HepG2 (cell line): Measurements from ENCODE around the gene INSRR. TPM values are rescaled to one million over a fixed set of nuclear protein-coding genes. Genes with fewer than 3 reads are reported as not detected.

Source experiments
- HDAC6 ChIP-seq: fragments of 200-600 bp; sonication (generic); IDR thresholded peaks from 2 replicates; pipeline ENCODE4 v1.7.0; 2017; ENCODE audit warnings: mild to moderate bottlenecking, antibody characterized with exemption, low read length, low read depth
- MAZ ChIP-seq, 2 experiments: sonication (generic) in 1 of 2; formaldehyde crosslinking in 1 of 2; IDR thresholded peaks; 2 replicates each; pipeline versions ENCODE4 v1.5.0 to v1.6.1; 2012 to 2020; ENCODE audit warnings: low read depth in 2 of 2, mild to moderate bottlenecking in 2 of 2, borderline replicate concordance in 1 of 2, improper control_type of control experiment in 1 of 2, low read length in 1 of 2, missing genetic modification reagents in 1 of 2, moderate library complexity in 1 of 2
- RARA ChIP-seq: IDR thresholded peaks from 2 replicates; pipeline ENCODE4 v1.6.1; 2016; ENCODE audit warnings: missing genetic modification reagents, missing compliant biosample characterization
- TCF7 ChIP-seq: sonication (generic); IDR thresholded peaks from 2 replicates; pipeline ENCODE4 v1.6.1; 2016; ENCODE audit warnings: antibody characterized with exemption, low read depth
- ZNF570 ChIP-seq: sonication (generic); formaldehyde crosslinking; IDR thresholded peaks from 2 replicates; pipeline ENCODE4 v1.4.0; 2020; ENCODE audit warnings: mild to moderate bottlenecking, missing genetic modification reagents, borderline replicate concordance
- ZNF7 ChIP-seq: IDR thresholded peaks from 2 replicates; pipeline ENCODE4 v1.6.1; 2016; ENCODE audit warnings: missing biosample characterization, missing genetic modification reagents
- polyA plus RNA-seq, 8 experiments: library from polyadenylated mRNA; depleted of rRNA in 3 of 8; stranded (reverse) in 7 of 8; unstranded in 1 of 8; fragments of >200 nt; fragmentation: Illumina TruSeq in 4 of 8; extraction: Trizol in 4 of 8; gene quantifications; 2 replicates each; pipeline versions ENCODE4 v1.2.1 to v1.2.3, GENCODE V29; 2011 to 2016; ENCODE audit warnings: low read depth in 4 of 8, missing spikeins in 1 of 8, mixed read lengths in 1 of 8; ENCODE audit not compliant: insufficient read depth in 1 of 8
- total RNA-seq, 5 experiments: library from RNA; depleted of rRNA; stranded (reverse); fragments of >200 nt; fragmentation: Illumina TruSeq; extraction: Trizol; gene quantifications; 2 replicates each; pipeline ENCODE4 v1.2.3, GENCODE V29; 2016; ENCODE audit warnings: low read depth in 1 of 5
- TF ChIP-seq, protein P1 (sequence below): sonication (generic); formaldehyde crosslinking; IDR thresholded peaks from 2 replicates; pipeline ENCODE4 v1.4.0; 2020; ENCODE audit warnings: missing genetic modification reagents, mild to moderate bottlenecking, borderline replicate concordance
- TF ChIP-seq, protein P2 (sequence below): sonication (generic); formaldehyde crosslinking; IDR thresholded peaks from 2 replicates; pipeline ENCODE4 v1.5.0; 2020; ENCODE audit warnings: missing genetic modification reagents
- TF ChIP-seq, protein P3 (sequence below): fragments of 450-650 bp; IDR thresholded peaks from 2 replicates; pipeline ENCODE4 v1.6.1; 2017

Gene INSRR
- total and polyA plus RNA-seq, 2 of the 13 experiments (the other 11 are each of a cell fraction or from before 2014, with no cell fraction given) = not detected

DNA sequence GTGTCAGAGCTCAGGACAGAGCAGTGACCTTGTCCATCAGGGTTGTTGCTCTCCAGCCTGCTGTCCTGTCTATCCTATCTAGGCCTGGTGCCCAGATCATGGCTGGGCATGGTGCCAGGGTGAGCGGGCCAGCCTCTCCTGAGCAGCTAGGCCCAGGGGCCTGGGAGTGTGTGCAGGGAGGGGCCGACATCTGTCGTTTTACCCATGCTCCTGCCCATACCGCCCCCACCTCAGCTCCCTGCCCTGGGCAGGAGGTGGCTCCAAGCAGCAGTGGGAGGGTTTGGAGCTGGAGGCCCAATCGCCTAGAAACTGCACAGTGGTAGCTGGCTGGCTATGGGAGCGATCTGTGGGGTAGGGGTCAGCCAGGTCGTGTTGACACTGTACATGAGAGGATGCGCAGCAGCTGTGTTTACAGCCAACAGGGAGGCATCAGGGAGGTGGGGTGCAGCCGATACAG lies 6.5 kb downstream of the INSRR start (continued):
- TF ChIP-seq, protein P1, sequence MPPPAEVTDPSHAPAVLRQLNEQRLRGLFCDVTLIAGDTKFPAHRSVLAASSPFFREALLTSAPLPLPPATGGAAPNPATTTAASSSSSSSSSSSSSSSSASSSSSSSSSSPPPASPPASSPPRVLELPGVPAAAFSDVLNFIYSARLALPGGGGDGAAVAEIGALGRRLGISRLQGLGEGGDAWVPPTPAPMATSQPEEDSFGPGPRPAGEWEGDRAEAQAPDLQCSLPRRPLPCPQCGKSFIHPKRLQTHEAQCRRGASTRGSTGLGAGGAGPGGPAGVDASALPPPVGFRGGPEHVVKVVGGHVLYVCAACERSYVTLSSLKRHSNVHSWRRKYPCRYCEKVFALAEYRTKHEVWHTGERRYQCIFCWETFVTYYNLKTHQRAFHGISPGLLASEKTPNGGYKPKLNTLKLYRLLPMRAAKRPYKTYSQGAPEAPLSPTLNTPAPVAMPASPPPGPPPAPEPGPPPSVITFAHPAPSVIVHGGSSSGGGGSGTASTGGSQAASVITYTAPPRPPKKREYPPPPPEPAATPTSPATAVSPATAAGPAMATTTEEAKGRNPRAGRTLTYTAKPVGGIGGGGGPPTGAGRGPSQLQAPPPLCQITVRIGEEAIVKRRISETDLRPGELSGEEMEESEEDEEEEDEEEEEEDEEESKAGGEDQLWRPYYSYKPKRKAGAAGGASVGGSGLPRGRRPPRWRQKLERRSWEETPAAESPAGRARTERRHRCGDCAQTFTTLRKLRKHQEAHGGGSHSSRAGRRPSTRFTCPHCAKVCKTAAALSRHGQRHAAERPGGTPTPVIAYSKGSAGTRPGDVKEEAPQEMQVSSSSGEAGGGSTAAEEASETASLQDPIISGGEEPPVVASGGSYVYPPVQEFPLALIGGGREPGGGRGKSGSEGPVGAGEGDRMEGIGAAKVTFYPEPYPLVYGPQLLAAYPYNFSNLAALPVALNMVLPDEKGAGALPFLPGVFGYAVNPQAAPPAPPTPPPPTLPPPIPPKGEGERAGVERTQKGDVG (CRISPR knock-in tag) = peak; percentile 16; the same call in 1 of the 2 replicates
- TF ChIP-seq HDAC6 (no peak), TCF7 (peak; percentile 37; the same call in 1 of the 2 replicates), MAZ (IDR thresholded peaks at IDR 0.05; ENCODE audit: borderline replicate concordance, low read depth, low read length) (no peak), MAZ (CRISPR knock-in tag; IDR thresholded peaks at IDR 0.05; ENCODE audit: low read depth) (no peak), ZNF570 (no peak), RARA (CRISPR knock-in tag) (peak; percentile 69), ZNF7 (CRISPR knock-in tag) (no peak)
- TF ChIP-seq, protein P2, sequence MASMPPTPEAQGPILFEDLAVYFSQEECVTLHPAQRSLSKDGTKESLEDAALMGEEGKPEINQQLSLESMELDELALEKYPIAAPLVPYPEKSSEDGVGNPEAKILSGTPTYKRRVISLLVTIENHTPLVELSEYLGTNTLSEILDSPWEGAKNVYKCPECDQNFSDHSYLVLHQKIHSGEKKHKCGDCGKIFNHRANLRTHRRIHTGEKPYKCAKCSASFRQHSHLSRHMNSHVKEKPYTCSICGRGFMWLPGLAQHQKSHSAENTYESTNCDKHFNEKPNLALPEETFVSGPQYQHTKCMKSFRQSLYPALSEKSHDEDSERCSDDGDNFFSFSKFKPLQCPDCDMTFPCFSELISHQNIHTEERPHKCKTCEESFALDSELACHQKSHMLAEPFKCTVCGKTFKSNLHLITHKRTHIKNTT (CRISPR knock-in tag) = no peak
- TF ChIP-seq, protein P3, sequence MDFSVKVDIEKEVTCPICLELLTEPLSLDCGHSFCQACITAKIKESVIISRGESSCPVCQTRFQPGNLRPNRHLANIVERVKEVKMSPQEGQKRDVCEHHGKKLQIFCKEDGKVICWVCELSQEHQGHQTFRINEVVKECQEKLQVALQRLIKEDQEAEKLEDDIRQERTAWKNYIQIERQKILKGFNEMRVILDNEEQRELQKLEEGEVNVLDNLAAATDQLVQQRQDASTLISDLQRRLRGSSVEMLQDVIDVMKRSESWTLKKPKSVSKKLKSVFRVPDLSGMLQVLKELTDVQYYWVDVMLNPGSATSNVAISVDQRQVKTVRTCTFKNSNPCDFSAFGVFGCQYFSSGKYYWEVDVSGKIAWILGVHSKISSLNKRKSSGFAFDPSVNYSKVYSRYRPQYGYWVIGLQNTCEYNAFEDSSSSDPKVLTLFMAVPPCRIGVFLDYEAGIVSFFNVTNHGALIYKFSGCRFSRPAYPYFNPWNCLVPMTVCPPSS = no peak
